ENCODE results near the gene GNG2.

- TF ChIP-seq CTCF (conservative IDR thresholded peaks at IDR 0.05; ENCODE audit: low read length) (no peak), EZH2phosphoT487 (IDR thresholded peaks at IDR 0.05; ENCODE audit: borderline replicate concordance, low read depth, low read length) (no peak)
Measured at GRCh38 chr14:51901475-51902024, 41.1 kb downstream of the GNG2 start.

Data from OCI-LY7 (cell line).